ENCODE measurements around the gene RSPH6A. TPM values are rescaled to one million over a fixed set of nuclear protein-coding genes. Genes with fewer than 3 reads are reported as not detected.
A peak's percentile ranks its signal among the peaks of the same experiment; 100 is the strongest.

Gene RSPH6A
- total RNA-seq, 4 donors from 2014 or later: 0.30 TPM; not detected in 3

GRCh38 chr19:45766296-45766868 is 48.7 kb downstream of the RSPH6A start:
- Histone ChIP-seq H3K4me1 (peaks cover 0 to 51% (median 37%) of the 10 kb centered on the region in 4 donors), H3K27me3 (no peaks in the 10 kb centered on the region), H3K9me3 (no peaks in the 10 kb centered on the region), H3K36me3 (peaks cover 0 to 12% (median 0%) of the 10 kb centered on the region in 3 donors), H3K4me3 (peak overlapping the region; percentile 54 to 91 (median 83)), H3K27ac (peak overlapping the region; percentile 91 to 99 (median 96))
- TF ChIP-seq CTCF (IDR thresholded peaks at IDR 0.05) (no peak), EP300 (IDR thresholded peaks at IDR 0.05) (no peak), POLR2A (IDR thresholded peaks at IDR 0.05) (no peak)
- no peak for DNase-seq (ENCODE audit: low spot score in 2 of 2)
- WGBS, 2 donors: 48 to 55% methylated on average over 10 to 12 of the region's 17 CpGs

- peak overlapping the region in 1 of 4 donors; percentile 89 for H3K4me3 ChIP-seq
- H3K36me3 ChIP-seq: peaks cover 0 to 9% (median 0%) of the 10 kb centered on the region in 3 donors
- WGBS, 2 donors: 57 to 58% methylated on average over 23 of the region's 23 CpGs
- no peak for TF ChIP-seq CTCF (IDR thresholded peaks at IDR 0.05)
- no peak for TF ChIP-seq EP300 (IDR thresholded peaks at IDR 0.05)
- no peak for TF ChIP-seq POLR2A (IDR thresholded peaks at IDR 0.05)
- no peaks in the 10 kb centered on the region for H3K9me3 ChIP-seq
- peaks cover 0 to 45% (median 31%) of the 10 kb centered on the region in 4 donors for H3K4me1 ChIP-seq
- no peak for DNase-seq (ENCODE audit: low spot score in 2 of 2)
- H3K27ac ChIP-seq: peak overlapping the region; percentile 49 to 99 (median 96)
- no peaks in the 10 kb centered on the region for H3K27me3 ChIP-seq
Observed at GRCh38 chr19:45765702-45766295, 49.3 kb downstream of the RSPH6A start.

- no peak for DNase-seq (ENCODE audit: low spot score in 2 of 2)
- Histone ChIP-seq H3K4me3 (no peak overlapping the region), H3K27ac (peak overlapping the region; percentile 49 to 99 (median 74)), H3K36me3 (peaks cover 0 to 9% (median 0%) of the 10 kb centered on the region in 3 donors), H3K27me3 (no peaks in the 10 kb centered on the region), H3K4me1 (peaks cover 0 to 41% (median 31%) of the 10 kb centered on the region in 4 donors), H3K9me3 (no peaks in the 10 kb centered on the region)
- WGBS, 2 donors: 37 to 44% methylated on average over 21 of the region's 21 CpGs
- TF ChIP-seq EP300 (IDR thresholded peaks at IDR 0.05): no peak
- no peak for TF ChIP-seq POLR2A (IDR thresholded peaks at IDR 0.05)
- no peak for TF ChIP-seq CTCF (IDR thresholded peaks at IDR 0.05)
Observed at GRCh38 chr19:45764945-45765701, 50.0 kb downstream of the RSPH6A start.

- TF ChIP-seq EP300 (IDR thresholded peaks at IDR 0.05): no peak
- no peak for TF ChIP-seq CTCF (IDR thresholded peaks at IDR 0.05)
- TF ChIP-seq POLR2A (IDR thresholded peaks at IDR 0.05): no peak
- Histone ChIP-seq H3K4me3 (no peak overlapping the region), H3K36me3 (peaks cover 0 to 9% (median 0%) of the 10 kb centered on the region in 3 donors), H3K4me1 (peaks cover 0 to 41% (median 31%) of the 10 kb centered on the region in 4 donors), H3K27ac (peak overlapping the region in 3 of 4 donors; percentile 50 to 99 (median 97)), H3K27me3 (no peaks in the 10 kb centered on the region), H3K9me3 (no peaks in the 10 kb centered on the region)
- DNase-seq (ENCODE audit: low spot score in 2 of 2): no peak
- 34 to 59% methylated on average over 6 of the region's 6 CpGs for WGBS, 2 donors
Observed at GRCh38 chr19:45764475-45764874, 50.6 kb downstream of the RSPH6A start.
